Endothelial cell of umbilical vein (primary cell): Measurements from ENCODE around the gene SH3RF3. TPM values are rescaled to one million over a fixed set of nuclear protein-coding genes. Genes with fewer than 3 reads are reported as not detected.

Source experiments
- BruUV-seq: library from RNA; stranded (reverse); fragments of 400-500 nt; replicated peaks from 2 replicates; lab custom pipeline; 2021; lab: Mats Ljungman, UMichigan
- CTCF ChIA-PET: fragments of 300-600, 350-600 bp; sonication (Branson Sonifier 250); formaldehyde crosslinking; loops from one replicate; lab custom pipeline; 2021; ENCODE audit warnings: antibody characterized with exemption, inconsistent platforms; lab: Charles Lee
- POLR2A ChIA-PET: fragments of 300-600, 350-600 bp; sonication (Branson Sonifier 250); formaldehyde crosslinking; loops from one replicate; lab custom pipeline; 2021; ENCODE audit warnings: antibody characterized with exemption, inconsistent platforms; lab: Charles Lee
- DNase-seq: peaks from one replicate; pipeline ENCODE4 v3.0.0-alpha.2; 2011; ENCODE audit warnings: low read depth, low spot score
- FAIRE-seq: peaks from 2 replicates; lab custom pipeline; 2011; peaks lifted over from hg19 to GRCh38; lab: Jason Lieb, UNC
- H2AFZ ChIP-seq: 2 replicates; pipeline ENCODE4 v1.6.0; 2012; ENCODE audit warnings: low read depth, low read length, control low read depth, inconsistent platforms
- H3K27ac ChIP-seq: 2 replicates; pipeline ENCODE4 v1.5.1; 2011; ENCODE audit warnings: low read depth, mild to moderate bottlenecking, control low read depth, low read length, moderate library complexity; ENCODE audit not compliant: insufficient read depth
- H3K27me3 ChIP-seq, 2 experiments: 2 replicates each; pipeline versions ENCODE4 v1.6.0 to v1.6.1; 2011; ENCODE audit warnings: low read length in 2 of 2, mixed read lengths in 1 of 2; ENCODE audit not compliant: control insufficient read depth in 2 of 2, insufficient read depth in 2 of 2
- H3K36me3 ChIP-seq, 2 experiments: 2 replicates in 1 of 2; 3 replicates in 1 of 2; pipeline ENCODE4 v1.5.1; 2011; ENCODE audit warnings: low read length in 2 of 2, mild to moderate bottlenecking in 1 of 2, moderate library complexity in 1 of 2; ENCODE audit not compliant: control insufficient read depth in 2 of 2, insufficient read depth in 2 of 2; ENCODE audit errors: extremely low read depth in 1 of 2
- H3K4me1 ChIP-seq: 3 replicates; pipeline ENCODE4 v1.5.1; 2011; ENCODE audit warnings: mild to moderate bottlenecking, low read length; ENCODE audit not compliant: control insufficient read depth, insufficient read depth; ENCODE audit errors: extremely low read depth
- H3K4me2 ChIP-seq: 2 replicates; pipeline ENCODE4 v1.6.1; 2011; ENCODE audit warnings: low read length, control low read depth, mixed read lengths; ENCODE audit not compliant: insufficient read depth
- H3K4me3 ChIP-seq, 3 experiments: fragments of 200-600 bp in 1 of 3; sonication (generic), shearing (Covaris generic) in 1 of 3; replicated peaks in 1 of 3; 2 replicates each; pipeline ENCODE4 v1.5.1; 2011 to 2016; ENCODE audit warnings: control low read depth in 3 of 3, low read length in 3 of 3, mild to moderate bottlenecking in 2 of 3, inconsistent platforms in 1 of 3, low read depth in 1 of 3, moderate library complexity in 1 of 3; ENCODE audit not compliant: insufficient read depth in 1 of 3
- H3K79me2 ChIP-seq: 2 replicates; pipeline ENCODE4 v1.6.0; 2012; ENCODE audit warnings: low read length, inconsistent platforms; ENCODE audit not compliant: control insufficient read depth, insufficient read depth
- H3K9ac ChIP-seq: replicated peaks from 2 replicates; pipeline ENCODE3; 2011; ENCODE audit warnings: low read length, control low read depth; ENCODE audit not compliant: insufficient read depth; ENCODE audit errors: extremely low read depth
- H3K9me1 ChIP-seq: replicated peaks from 3 replicates; pipeline ENCODE4 v1.6.0; 2011; ENCODE audit warnings: mild to moderate bottlenecking, low read length; ENCODE audit not compliant: control insufficient read depth, insufficient read depth; ENCODE audit errors: extremely low read depth
- H3K9me3 ChIP-seq: replicated peaks from 2 replicates; pipeline ENCODE4 v1.5.1; 2012; ENCODE audit warnings: low read length, inconsistent platforms; ENCODE audit not compliant: control insufficient read depth, insufficient read depth
- H4K20me1 ChIP-seq: replicated peaks from 2 replicates; pipeline ENCODE3; 2011; ENCODE audit warnings: mild to moderate bottlenecking, low read length; ENCODE audit not compliant: control insufficient read depth, insufficient read depth; ENCODE audit errors: extremely low read depth
- EZH2 ChIP-seq: IDR thresholded peaks from 2 replicates; pipeline ENCODE4 v1.6.1; 2012; ENCODE audit warnings: borderline replicate concordance, low read depth, mild to moderate bottlenecking, moderate library complexity, low read length, inconsistent platforms; ENCODE audit not compliant: severe bottlenecking
- FOS ChIP-seq: IDR thresholded peaks from 2 replicates; pipeline ENCODE4 v1.6.1; 2011; ENCODE audit warnings: mild to moderate bottlenecking, low read length, moderate library complexity, borderline replicate concordance; ENCODE audit not compliant: insufficient read depth
- GATA2 ChIP-seq: IDR thresholded peaks from 2 replicates; pipeline ENCODE4 v1.7.0; 2011; ENCODE audit warnings: low read depth, mild to moderate bottlenecking, moderate library complexity, mixed read lengths, low read length; ENCODE audit not compliant: insufficient read length, insufficient read depth
- JUN ChIP-seq: IDR thresholded peaks from 2 replicates; pipeline ENCODE4 v1.6.1; 2011; ENCODE audit warnings: borderline replicate concordance, low read depth; ENCODE audit not compliant: insufficient read length, insufficient read depth
- MYC ChIP-seq: IDR thresholded peaks from one replicate; pipeline ENCODE4 v1.6.1; 2011; ENCODE audit warnings: mild to moderate bottlenecking, low read depth, low read length
- POLR2A ChIP-seq: IDR thresholded peaks from 2 replicates; pipeline ENCODE4 v1.6.1; 2012; ENCODE audit warnings: low read depth, mild to moderate bottlenecking, control low read depth, low read length
- POLR2AphosphoS5 ChIP-seq: IDR thresholded peaks from 2 replicates; pipeline ENCODE4 v1.6.1; 2012; ENCODE audit warnings: low read depth, mild to moderate bottlenecking, control low read depth, low read length, moderate library complexity; ENCODE audit not compliant: insufficient read depth
- dilution Hi-C: fragments of 300-500 bp; cut with MboI; formaldehyde crosslinking; loops from one replicate; pipeline ENCODE4 v1.15.0; 2019; ENCODE audit warnings: low sequenced_read_pairs; ENCODE audit not compliant: extremely low pct_ligation_motif_present
- intact Hi-C: fragments of 100-400 bp; cut with micrococcal nuclease; formaldehyde crosslinking; loops from one replicate; pipeline ENCODE4 v1.10.0; 2022
- polyA plus RNA-seq, 4 experiments: library from polyadenylated mRNA; depleted of rRNA in 3 of 4; stranded (reverse) in 3 of 4; unstranded in 1 of 4; fragments of >200 nt; gene quantifications; 2 replicates each; pipeline versions ENCODE4 v1.2.1 to v1.2.3, GENCODE V29; 2011 to 2012; ENCODE audit warnings: missing spikeins in 1 of 4
- total RNA-seq: library from RNA; stranded (reverse); gene quantifications from 2 replicates; pipeline ENCODE4 v1.2.3, GENCODE V29; 2021
- TF ChIP-seq, protein P1 (sequence below): IDR thresholded peaks from 2 replicates; pipeline ENCODE4 v1.6.1; 2011; ENCODE audit not compliant: insufficient read depth, insufficient read length
- TF ChIP-seq, protein P2 (sequence below), 2 donors: IDR thresholded peaks; 1 replicate in 1 of 2; 2 replicates in 1 of 2; pipeline ENCODE4 v1.5.1; 2011; ENCODE audit warnings: low read length in 2 of 2, mild to moderate bottlenecking in 2 of 2, moderate library complexity in 2 of 2, control low read depth in 1 of 2, inconsistent platforms in 1 of 2, low read depth in 1 of 2; ENCODE audit not compliant: insufficient read depth in 1 of 2; ENCODE audit errors: extremely low read depth in 1 of 2

SH3RF3 gene
- total and polyA plus RNA-seq, 2 donors (not counting 3 experiments of a cell fraction or from before 2014, with no cell fraction given): 3.8 to 14.7 TPM

DNA sequence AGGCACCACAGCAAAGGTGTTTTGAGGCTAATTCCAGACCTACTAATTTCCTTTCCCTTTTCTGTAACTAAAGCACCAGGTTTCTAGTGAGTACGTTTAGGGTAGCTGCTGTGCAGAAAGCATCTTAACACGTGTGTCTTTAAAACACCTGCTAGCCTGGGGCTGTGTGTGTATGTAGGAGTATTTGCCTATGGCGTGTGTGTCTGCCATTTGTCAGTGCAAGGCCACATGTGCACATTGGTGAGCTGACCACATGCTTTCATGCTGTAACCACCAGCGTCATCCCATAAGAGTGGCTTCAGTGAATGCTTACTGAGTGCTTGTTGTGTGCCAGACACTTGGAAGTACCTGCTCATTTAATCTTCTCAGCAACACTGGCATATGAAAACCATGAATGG is 243.2 kb downstream of the SH3RF3 start:
- no peaks in the 10 kb centered on the region for H3K79me2 ChIP-seq
- no peak overlapping the region for H3K4me2 ChIP-seq
- DNase-seq: no peak
- no peak for FAIRE-seq
- no peak overlapping the region for H2AFZ ChIP-seq
- H3K27me3 ChIP-seq: no peaks in the 10 kb centered on the region
- BruUV-seq: no TSS peak
- no peak overlapping the region for H3K27ac ChIP-seq
- dilution Hi-C loops: no loop called here
- no peaks in the 10 kb centered on the region for H3K4me1 ChIP-seq
- no peaks in the 10 kb centered on the region for H3K9me1 ChIP-seq
- no peaks in the 10 kb centered on the region for H3K9me3 ChIP-seq
- no peak overlapping the region for H3K4me3 ChIP-seq
- intact Hi-C loops: no loop called here
- no peak overlapping the region for H3K9ac ChIP-seq
- no peaks in the 10 kb centered on the region for H4K20me1 ChIP-seq
- POLR2A ChIA-PET: no interaction called here
- H3K36me3 ChIP-seq: no peaks in the 10 kb centered on the region
- CTCF ChIA-PET: no interaction called here
- TF ChIP-seq FOS (no peak), EZH2 (no peak), JUN (no peak), POLR2AphosphoS5 (no peak), GATA2 (no peak), MYC (no peak), POLR2A (no peak)
- TF ChIP-seq, protein P1, sequence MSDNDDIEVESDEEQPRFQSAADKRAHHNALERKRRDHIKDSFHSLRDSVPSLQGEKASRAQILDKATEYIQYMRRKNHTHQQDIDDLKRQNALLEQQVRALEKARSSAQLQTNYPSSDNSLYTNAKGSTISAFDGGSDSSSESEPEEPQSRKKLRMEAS: no peak
- TF ChIP-seq, protein P2, sequence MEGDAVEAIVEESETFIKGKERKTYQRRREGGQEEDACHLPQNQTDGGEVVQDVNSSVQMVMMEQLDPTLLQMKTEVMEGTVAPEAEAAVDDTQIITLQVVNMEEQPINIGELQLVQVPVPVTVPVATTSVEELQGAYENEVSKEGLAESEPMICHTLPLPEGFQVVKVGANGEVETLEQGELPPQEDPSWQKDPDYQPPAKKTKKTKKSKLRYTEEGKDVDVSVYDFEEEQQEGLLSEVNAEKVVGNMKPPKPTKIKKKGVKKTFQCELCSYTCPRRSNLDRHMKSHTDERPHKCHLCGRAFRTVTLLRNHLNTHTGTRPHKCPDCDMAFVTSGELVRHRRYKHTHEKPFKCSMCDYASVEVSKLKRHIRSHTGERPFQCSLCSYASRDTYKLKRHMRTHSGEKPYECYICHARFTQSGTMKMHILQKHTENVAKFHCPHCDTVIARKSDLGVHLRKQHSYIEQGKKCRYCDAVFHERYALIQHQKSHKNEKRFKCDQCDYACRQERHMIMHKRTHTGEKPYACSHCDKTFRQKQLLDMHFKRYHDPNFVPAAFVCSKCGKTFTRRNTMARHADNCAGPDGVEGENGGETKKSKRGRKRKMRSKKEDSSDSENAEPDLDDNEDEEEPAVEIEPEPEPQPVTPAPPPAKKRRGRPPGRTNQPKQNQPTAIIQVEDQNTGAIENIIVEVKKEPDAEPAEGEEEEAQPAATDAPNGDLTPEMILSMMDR (IDR thresholded peaks at IDR 0.05; ENCODE audit: extremely low read depth in 1 of 2, insufficient read depth in 1 of 2, low read depth in 1 of 2, low read length in 2 of 2): no peak
